ENCODE results near the gene DUSP23.

- no peak for TF ChIP-seq POLR2A (IDR thresholded peaks at IDR 0.05)
- TF ChIP-seq, protein P1, sequence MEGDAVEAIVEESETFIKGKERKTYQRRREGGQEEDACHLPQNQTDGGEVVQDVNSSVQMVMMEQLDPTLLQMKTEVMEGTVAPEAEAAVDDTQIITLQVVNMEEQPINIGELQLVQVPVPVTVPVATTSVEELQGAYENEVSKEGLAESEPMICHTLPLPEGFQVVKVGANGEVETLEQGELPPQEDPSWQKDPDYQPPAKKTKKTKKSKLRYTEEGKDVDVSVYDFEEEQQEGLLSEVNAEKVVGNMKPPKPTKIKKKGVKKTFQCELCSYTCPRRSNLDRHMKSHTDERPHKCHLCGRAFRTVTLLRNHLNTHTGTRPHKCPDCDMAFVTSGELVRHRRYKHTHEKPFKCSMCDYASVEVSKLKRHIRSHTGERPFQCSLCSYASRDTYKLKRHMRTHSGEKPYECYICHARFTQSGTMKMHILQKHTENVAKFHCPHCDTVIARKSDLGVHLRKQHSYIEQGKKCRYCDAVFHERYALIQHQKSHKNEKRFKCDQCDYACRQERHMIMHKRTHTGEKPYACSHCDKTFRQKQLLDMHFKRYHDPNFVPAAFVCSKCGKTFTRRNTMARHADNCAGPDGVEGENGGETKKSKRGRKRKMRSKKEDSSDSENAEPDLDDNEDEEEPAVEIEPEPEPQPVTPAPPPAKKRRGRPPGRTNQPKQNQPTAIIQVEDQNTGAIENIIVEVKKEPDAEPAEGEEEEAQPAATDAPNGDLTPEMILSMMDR (IDR thresholded peaks at IDR 0.05): no peak
These were observed 40.6 kb downstream of the DUSP23 start for GRCh38 chr1:159821171-159821867.

Measured in Peyer's patch (tissue), 4 donors.